Stimulated activated CD4-positive, alpha-beta T cell treated with anti-CD3 and anti-CD28 coated beads, Interleukin-12 subunit alpha, Interleukin-12 subunit beta, amount 100 ng/mL, for 48 hours (primary cell): ENCODE measurements around the gene MTM1.

Experiments
- DNase-seq, 3 donors: peaks; one replicate each; pipeline ENCODE4 v3.0.0-alpha.2; 2020; ENCODE audit warnings: low read depth in 2 of 3, low spot score in 1 of 3

MTM1 gene

DNA sequence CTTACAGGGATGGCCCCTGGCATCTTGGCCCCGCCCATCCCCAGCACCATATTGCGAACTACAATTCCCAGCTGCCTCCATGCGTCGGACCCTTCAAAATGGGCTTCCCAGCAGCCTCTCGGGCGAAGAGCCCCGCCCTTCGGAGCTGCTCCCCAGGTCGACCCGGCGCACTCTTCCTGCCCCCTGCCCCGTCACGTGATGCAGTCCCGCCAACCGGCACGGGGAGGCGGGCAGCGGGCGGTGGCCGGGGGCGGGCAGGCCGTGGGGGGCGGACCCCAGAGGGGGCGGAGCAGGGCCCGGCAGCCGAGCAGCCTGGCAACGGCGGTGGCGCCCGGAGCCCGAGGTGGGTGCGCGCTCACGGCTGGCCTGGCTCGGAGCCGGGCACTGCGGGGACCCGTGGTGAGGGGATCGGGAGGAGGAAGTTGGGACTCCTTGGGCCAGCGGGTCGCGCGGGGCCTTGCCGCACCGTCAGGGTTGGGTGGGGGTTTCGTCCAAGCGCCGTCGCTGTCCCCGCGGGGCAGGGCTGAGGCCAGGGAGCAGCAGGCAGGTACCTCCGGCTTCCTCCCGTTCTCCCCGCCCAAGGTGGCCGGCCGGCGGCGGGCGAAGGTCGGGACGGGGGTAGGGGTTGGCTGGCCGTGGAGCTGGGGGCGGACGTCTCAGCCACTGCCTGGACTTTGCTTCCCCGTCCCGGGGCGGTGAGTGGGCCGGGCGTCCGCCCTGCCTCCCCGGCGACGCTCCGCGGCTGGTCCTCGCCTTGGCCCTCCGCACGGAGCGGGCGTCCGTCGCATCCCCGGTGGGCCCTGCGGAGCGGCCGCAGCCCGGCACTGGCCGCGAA, at the start of gene MTM1:
Gene MTM1, plus strand, starts transcription at position 302 of the 835 bp plus-strand sequence. CDS start 23,994 bp downstream, outside the sequence.
- peak; percentile 78 to 86 (median 84) for DNase-seq

DNA sequence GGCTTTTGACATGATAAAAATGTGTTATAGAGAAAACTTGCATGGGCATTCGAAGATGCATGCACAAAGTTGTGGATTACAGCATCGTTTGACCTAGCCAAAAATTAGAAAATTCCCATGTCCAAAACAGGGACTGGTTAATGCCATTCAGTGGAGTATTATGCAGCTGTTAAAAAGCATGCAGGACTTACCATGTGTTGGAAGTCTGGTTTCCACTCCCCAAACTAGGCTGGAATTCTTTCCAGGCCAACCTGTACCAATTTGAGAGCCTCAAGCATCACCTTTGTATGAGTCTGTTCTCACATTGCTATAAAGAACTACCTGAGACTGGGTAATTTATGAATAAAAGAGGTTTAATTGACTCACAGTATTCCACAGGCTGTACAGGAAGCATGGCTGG, 45.9 kb upstream of the MTM1 start:
- DNase-seq = no peak

DNA sequence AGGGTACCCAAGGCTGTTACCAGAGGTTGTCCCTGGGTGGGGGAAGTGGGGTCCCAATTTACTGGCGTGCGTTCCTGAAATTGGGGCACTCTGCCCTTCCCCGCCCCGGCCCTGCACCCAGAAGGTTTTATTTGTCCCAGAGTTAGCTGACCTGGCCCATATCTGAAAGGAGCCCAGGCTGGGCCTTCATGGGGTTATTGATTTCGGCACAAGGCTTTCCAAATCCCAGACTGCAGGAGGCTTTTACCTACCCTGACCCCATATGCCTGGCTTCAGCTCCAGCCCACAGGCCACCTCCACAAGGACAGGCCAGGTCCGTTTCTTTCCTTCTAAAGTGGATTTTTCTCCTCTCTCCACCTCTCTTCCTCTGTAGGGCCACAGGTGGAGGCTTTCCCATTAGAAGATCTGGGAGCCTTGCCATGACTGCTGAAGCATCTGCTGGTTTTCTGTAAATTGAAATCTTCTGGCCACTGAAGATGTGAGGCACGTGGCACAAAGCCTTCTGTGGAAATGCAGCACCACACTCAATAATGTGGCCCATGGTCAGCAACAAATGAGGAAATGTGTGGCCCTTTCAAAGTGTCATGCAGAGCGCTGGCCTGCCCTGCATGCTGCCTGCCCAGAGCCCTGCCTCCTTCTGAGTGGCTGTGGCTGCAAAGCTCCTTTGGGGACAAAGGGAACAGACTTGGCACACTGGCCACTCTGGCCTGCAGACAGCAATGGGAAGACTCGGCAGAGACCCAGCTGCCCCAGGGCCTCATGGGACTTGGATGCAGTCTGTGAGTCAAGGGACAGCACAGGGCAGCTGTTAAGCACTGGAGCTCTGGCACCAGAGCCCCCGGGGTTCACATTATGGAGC, 43.1 kb upstream of the MTM1 start:
- no peak for DNase-seq

DNA sequence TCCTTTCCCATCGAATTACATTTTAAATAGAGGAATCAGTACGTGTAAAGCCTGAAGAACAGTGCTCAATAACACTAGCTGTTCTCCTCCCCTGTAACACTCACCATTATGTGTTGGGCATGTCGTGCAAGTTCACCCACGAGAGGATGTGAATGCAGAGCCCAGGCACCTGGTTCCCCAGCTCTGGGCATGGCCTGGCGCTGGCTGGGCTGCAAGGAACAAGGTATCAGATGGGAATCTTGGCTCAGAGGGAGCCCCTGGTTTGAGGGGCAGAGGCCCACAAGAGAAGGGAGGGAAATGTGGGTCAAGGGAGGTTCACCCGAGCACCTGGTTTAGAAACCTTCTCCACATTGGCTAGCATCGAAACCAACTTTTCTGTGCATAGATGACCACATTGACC, 41.7 kb upstream of the MTM1 start:
- DNase-seq = no peak

- no peak for DNase-seq
These were observed 41.3 kb upstream of the MTM1 start for GRCh38 chrX:150527108-150527507.

- DNase-seq = no peak
These were observed 38.8 kb upstream of the MTM1 start for GRCh38 chrX:150529587-150529986.

- no peak for DNase-seq
These were observed 37.6 kb upstream of the MTM1 start for GRCh38 chrX:150530821-150531220.

- no peak for DNase-seq
These were observed 37.0 kb upstream of the MTM1 start for GRCh38 chrX:150531467-150531866.

DNA sequence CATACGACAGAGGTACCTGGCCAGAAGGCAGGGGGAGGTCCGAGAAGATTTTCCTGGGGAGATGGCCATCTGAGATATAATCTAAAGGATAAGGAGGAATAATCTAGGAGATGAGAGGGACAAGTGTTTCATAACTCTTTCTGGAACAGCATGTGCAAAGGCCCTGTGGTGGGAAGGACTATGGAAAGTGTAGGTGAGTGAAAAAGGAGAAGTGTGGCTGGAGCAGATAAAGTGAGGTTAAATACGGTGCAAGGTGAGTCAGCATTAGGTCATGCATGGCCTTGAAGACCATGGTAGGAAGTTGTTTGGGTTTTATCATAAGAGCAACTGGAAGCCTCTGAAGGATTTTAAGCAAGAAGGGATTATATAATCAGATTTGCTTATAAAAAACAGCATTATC, 34.6 kb upstream of the MTM1 start:
- no peak for DNase-seq

GRCh38 chrX:150536455-150537116, 31.8 kb upstream of the MTM1 start:
- no peak for DNase-seq

GRCh38 chrX:150537851-150538250, 30.6 kb upstream of the MTM1 start:
- no peak for DNase-seq

DNA sequence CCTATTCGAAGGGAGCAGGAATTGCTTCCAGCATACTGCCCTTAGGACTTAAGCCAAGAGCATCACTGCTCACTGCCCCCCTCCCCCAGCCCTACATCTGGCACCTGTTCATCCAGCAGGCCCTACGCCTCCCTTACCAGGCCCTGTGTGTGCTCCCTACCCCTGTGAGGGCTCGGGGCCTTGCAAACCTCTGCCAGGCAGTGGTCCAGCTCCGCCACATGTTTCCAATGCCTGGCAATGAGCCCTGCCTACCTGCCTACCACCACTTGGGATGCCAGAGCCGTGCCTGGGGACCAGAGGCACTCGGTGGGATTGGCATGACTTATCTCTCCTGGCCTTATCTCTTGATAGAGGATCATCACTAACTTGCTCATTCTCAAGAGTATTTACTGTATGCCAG, 27.5 kb upstream of the MTM1 start:
- DNase-seq = no peak

DNA sequence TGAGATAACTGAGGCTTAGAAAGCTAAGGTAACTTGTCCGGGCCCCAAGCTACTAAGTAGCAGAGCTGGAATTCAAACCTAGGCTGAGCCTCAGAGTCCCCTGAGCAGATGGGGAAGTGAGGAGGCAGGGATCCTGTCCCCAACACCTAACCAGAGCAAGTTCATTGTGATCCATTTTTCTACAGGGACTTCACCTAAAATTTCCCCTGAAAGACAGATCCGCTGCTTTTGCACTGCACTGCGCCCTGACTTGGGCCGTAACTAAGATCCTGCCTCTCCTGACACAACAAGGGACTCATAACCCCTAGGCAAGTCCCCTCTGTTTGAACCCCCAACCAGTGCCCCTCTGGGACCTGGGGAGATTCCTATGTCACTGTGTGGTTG, 25.6 kb upstream of the MTM1 start:
- DNase-seq = no peak

DNA sequence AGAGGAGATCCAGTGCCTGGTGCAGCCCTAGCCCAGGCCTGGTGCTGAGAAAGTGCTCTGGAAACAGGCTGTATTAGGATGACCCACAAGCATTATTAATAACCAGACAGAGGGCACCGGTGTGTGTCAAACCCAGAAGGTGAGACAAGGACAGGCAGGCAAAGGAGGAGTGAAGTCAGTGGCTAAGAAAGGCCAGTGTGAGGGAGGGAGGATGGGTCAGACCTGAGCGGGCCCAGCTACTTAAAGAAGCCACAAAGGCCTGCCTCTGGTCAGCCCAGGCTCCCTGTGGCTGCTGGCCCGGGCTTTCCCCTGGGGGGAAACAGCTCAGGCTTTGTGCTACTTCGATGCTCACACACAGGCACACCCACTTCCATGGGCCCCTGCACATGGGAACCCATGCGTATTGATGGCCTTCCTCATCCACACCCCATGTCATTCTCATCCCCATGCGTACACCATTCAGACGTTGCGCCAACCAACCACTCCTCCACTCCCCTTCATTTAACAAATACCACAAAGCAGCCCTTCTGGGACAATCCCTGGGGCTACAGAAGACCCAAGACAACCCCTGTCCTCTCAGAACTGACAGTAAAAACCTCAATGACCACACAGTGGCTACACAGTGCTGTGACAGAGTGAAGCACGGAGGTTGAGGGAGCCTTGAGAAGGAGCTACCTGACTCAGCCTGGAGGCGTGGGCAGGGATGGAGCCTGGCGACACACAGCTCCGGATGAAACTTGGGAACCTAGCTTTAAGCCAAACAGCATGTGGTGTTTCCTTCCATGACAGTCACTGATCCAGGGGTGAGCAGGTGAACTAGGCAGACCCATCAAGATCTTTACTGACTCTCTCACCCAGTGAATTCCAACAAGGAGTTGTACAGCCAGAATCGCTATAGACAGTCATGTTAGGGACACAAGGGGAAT, 24.9 kb upstream of the MTM1 start:
- no peak for DNase-seq

DNA sequence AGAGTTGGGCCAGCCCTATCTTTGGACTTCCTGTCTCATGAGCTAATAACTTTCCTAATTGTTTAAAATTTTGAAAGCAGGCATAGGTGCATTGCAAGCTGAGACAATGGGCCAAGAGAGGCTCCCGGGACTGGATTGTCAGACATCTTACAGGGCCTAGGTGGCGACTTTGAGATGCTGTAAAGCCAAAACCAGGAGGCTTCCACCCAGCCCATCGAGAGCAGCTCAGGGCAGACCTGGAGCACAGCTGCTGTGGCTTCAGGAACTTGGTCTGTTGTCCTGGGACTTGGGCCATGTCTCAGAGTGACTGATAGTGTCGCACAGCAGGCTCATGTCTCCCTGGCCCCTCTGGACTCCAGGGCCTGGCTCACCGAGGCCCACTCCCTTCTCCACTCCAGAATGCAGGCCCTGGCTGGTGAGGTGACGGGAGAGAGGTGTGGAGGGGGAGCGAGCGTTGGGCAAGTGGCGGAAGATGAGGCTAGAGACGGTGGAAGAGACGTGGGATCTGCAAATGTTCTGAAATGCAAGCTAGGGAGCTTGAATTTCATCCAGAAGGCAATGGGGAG, 24.1 kb upstream of the MTM1 start:
- DNase-seq = no peak

GRCh38 chrX:150544835-150545770, 23.3 kb upstream of the MTM1 start:
- no peak for DNase-seq

GRCh38 chrX:150546711-150547153, 21.7 kb upstream of the MTM1 start:
- no peak for DNase-seq

DNA sequence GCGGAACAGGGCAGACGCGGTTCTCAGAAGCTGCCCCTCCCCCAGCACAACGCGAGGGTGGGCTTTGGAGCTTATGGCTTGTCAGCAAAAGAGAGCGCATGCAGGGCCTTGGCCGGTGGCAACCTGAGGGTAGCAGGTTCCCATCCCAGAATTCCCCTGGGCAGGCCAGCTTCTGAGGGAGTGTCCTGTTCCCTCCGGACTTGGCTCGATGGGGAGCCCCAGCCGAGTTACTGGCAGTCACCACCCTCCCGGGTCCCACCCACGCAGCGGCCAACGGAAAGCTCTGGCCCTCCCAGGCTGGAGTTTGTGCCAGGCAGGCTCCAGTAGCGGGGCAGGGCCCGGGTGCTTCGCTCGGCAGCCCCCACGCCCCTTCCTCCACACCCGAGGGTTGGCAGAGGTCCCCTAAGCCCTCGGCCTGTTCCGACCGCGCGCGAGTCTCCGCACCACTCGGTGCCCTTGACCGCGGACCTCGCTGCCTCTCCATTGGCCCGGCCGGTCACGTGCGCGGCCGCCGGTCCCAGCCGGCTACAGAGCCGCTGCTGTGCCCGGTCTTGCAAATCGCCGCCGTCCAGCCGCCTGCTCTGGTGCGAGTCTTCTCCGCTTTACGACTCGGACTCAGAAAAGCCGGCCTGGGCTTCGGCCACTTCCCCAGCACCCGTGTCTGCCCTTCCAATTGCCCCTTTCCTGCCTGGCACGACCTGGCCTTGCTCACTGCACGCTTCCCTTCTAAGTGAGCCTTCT, 20.9 kb upstream of the MTM1 start:
- DNase-seq = peak in 1 of 3 donors; percentile 14
